Hematopoietic multipotent progenitor cell (in vitro differentiated cells): ENCODE data around the gene SPI1. TPM values are rescaled to one million over a fixed set of nuclear protein-coding genes. Genes with fewer than 3 reads are reported as not detected.
A peak's percentile ranks its signal among the peaks of the same experiment; 100 is the strongest.

Experiments used
- DNase-seq, 3 donors: peaks; one replicate each; pipeline ENCODE4 v3.0.0-alpha.2; 2011 to 2015; ENCODE audit warnings: low read depth in 2 of 3, low spot score in 2 of 3
- total RNA-seq: library from RNA; depleted of rRNA; stranded (reverse); fragments of >200 nt; gene quantifications from one replicate; pipeline ENCODE4 v1.2.3, GENCODE V29; 2012

The SPI1 gene
- total RNA-seq, 1 donor = 99.6 TPM

DNA sequence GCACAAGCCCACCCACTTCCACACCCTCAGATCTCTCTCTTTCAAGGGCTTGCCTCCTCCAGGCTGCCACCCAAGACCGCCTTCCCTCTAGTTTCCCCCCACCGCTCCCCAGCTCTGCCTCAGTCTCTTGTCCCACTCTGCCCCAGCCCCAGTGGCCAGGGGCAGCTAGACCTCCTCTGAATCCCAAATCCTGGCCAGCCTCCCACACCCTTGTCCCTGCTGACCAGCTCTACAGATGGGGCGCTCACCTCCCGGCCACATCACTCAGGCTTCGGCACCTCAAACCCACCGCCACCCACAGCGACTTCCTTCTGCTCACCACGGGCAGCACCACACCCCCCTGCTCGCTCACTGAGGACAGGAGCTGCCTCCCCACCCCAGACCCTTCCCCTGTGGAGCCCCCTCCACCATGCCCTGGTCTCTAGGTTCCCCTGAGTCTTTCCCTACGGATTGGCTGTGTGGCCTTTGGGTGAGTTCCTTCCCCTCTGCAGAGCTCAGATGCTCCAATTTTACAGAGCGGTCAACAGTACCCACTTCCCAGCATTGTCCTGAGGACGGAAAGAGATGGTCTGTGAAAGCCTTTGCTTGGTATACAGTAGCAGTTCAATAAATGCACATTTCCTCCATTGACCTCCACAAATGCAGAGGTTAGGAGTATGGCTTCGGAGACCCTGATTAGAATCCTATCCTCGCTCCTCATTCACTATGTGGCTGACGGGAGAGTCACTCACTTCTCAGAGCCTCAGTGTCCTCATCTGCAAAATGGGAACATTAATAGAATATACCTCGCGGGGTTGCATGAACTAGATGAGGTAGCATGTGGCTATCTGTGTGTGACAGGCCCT, 11.5 kb upstream of the SPI1 start:
- no peak for DNase-seq

DNA sequence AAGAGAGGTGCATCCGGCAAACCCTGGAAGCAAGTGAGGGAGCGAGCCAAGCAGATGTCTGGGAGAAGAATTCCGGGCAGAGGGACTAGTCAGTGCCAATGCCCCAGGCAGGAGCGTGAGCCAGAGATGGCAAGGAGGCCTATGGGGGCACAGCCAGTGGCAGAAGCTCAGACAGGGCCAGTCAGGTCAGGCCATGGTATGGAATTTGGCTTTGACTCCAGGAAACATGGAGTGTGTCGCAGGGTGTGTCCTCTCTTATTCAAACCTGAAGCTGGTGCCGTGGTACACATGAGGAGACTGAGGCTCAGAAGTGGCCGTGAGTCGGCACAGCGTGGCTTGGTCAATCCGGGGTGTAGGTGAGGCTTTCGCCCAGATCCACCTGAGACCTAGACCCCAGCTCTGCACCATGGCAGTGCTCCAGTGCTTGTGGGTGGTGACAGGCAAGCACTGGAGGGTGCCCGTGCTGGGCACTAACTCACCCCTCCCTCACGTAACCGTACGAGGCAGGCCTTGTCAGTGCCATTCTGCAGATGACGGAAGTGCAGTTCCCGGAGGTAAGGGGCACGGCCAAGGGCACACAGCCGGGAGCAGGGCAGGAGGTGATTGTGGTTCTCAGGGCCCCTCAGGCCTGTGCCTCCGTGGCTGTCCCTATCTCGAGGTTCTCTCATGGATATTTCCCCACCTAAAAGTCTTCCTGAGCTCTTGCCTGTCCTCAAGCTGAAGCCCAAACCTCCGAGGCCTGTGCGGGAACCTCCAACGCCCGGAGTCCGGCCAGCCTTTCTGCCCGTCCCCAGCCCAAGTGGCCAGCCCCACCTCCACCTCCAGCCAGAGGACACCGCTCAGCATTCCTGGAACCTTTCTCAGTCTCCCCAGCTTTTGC, 10.6 kb upstream of the SPI1 start:
- no peak for DNase-seq

DNA sequence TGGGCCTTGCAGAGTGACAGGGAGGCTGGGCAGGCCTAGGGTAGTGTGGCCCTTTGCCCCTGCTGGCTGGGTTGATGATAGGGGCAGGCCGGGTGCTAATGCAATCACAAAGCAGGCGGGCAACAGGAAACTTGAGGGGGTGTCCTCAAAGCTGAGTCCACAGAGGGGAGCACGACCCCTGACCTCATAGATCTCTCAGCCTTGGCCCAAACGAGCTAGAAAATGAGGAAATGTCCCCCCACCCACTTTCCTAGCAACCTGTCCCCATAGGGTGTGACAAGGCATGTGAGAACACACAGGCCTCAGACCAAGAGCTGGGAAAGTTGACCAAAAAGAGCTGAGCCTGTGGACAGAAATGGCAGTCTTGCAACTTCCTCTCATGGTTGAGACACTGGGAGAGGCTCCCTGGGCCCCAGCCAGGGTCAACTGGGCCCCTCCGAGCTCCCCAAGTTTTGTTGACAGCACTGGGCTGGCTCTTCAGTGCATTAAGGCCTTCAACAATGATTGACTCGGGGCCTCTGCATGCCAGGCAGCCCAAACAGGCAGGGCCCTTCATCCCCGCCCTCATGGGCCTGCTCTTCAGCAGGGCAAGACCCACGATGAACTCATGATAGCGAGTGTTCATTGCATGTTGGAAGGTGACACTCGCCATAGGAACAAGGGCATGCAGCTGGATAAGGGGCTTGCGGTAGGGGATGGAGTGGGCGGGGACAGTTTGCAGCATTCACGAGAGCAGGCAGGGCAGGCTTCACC, 9.8 kb upstream of the SPI1 start:
- DNase-seq = no peak

DNA sequence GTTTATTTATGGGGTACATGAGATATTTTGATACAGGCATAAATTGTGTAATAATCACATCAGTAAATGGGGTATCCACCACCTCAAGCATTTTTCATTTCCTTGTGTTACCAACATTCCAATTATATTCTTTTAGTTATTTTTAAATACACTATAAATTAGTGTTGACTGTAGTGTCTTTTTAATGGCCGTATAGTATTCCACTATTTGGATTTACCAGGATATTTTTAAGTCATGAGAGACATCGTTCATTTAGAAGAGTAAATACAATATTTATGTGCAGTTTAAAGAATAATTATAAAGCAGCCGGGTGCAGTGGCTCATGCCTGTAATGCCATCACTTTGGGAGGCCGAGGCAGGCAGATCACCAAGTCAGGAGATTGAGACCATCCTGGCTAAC, 6.2 kb upstream of the SPI1 start:
- no peak for DNase-seq

DNA sequence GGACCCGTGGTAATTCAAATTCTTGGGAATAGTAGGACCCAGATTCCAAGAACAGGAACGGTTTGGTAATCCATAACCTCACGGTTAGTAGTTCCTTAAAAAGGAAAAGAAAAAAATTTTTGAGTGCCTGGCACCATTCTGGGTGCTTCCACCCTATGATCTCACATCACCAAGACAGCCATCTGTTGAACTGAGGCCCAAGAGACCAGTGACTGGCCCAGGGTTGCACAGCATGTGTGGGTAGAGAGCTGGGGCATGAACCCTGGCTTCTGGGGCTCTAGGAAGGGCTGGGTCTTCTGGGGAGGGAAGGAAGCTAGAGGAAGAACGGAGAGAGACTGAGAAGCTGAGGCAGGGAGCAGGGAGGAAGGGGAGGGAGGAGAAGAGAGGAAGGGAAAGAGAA, 4.7 kb upstream of the SPI1 start:
- no peak for DNase-seq

DNA sequence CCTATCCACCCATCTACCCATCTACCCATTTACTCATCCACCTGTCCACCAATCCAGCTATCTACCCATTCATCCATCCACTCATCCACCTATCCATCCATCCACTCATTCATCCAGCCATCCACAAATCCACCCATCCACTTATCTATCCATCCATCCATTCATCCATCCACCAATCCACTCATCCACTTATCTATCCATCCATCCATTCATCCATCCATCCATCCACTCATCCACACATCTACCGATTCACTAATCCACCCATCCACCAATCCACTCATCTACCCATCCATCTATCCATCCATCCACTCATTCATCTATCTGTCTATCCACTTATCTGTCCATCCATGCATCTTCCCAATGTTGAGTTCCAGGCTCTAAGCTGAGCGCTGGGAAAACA, 1.7 kb upstream of the SPI1 start:
- no peak for DNase-seq

DNA sequence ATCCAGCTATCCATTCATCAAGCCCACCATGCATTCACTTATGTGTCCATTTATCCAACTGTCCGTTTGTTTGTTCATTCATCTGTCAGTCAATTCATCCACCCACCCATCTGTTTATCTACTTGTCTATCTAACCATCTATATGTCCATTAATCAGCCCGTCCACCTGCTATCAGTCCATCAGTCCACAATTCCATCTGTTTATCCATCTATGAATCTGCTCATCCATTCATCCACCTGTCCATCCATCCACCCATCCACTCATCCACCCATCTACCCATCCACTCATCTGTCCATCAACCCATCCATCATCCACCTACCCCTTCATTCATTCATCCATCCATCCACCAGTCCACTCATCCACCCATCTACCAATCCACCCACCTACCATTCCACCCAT, 970 bp upstream of the SPI1 start:
- DNase-seq = no peak

DNA sequence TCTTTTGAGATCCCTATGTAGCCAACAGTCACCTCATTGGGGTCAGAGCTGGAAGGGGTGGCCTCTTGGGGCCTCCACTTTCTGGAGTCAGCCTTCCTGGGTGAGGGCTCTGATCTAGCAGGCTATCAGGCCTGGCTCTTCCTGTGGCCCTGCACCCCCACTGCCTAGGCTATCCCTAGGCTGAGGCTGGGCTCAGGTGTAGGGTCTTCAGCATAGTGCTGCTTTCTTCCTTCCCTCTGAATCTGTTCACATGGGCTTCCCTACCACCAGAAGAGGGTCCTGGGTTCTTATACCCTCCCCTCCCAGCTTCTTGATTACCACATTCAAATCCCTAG, 456 bp upstream of the SPI1 start:
- DNase-seq = no peak

DNA sequence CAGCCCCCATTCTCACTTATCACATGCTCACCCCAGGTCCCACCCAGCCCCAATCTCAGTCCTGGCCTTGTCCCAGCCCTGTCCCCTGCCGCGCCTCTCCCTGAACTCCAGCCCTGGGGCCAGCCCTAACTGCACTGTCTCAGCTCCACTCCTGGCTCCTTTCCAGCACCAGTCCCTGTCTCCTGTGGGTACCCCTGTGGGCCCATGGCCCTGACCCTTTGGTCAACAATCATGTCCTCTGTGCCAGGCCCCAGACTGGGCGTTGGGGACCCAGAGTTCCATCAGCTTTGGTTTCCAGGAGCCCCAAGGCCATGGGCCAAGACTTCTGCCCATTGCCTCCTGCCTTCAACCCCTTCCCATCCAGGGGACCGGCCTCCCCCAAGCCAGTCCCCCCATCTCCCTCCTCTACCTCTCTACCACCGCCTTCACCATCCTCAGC, 757 bp downstream of the SPI1 start:
- no peak for DNase-seq

DNA sequence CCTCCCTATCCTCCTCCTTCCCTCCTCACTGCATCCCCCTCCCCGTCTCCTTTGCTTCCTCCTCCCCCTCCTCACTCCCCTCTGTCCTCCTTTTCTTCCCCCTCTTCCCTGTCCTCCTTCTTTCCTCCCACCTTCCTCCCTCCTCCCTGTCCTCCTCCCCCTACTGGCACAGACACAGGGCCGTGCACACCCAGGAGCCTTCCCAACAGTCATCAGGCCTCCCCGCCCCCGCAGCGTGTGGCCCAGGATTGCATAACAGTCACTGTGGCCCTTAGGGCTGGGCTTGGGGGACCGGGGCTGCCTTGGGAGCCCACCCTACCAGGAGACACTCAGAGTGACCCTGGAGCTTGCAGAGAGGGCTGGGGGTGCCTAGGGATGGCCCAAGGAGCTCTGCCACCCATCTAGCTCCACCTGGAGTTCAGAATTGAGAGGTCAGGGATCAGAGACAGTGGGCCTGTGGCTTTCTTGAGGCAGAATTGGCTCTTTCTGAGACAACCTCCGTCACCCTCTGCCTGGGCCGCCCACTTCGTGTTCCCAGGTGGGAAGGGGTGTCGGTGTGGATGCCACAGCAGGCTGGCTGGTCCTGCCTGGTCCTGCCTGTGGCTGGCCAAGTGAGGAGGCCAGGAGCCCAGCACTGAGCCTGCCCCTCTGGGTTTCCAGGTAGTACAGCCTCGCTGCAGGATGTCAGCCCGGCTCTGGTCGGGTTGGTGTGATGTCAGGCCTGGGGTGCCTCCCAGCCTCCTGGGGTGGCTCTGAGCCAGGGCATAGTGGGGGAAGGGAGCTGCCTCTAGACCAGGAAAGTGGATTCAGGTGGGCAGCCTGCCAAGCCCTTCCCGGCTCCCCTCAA, 1.6 kb downstream of the SPI1 start:
- DNase-seq = no peak

DNA sequence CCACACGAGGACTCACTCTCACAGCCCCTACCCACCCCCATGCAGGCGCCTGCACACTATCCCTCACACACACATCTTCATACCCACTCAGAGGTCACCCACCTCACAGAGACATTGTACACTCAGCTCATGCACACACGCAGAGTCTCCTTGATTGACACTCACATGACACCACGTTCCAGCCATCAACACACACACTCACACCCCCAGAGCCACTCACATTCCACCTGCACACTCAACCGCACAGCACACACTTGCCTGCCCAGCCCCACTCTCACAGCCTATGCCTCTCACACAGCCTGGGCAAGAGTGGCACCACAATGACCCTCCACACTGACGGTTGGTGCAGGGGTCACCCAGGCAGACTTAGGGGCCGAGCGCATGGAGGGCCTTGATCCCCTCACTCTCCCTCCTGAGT, 2.2 kb downstream of the SPI1 start:
- no peak for DNase-seq

DNA sequence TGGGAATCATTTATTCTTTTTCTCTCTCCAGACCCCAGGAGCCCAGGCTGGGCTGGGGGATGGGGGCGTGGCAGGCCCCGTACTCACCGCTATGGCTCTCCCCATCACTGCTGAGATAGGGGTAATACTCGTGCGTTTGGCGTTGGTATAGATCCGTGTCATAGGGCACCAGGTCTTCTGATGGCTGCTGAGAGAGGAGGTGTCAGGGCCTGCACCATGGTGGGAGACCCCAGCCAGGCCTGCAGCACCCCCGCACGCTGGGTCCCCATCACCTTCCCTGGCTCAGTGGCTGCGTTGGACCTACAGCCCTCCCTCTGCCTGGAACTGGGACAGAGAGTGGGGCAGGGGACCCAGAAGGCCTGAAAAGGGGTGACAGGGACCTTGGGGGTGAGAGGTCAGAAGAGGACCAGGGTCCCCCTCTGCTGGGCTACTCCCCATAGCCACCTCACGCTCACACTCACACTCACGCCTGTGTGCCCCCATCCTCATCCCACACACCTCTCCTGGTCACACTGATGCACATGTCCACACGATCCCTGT, 2.7 kb downstream of the SPI1 start:
- DNase-seq = no peak

DNA sequence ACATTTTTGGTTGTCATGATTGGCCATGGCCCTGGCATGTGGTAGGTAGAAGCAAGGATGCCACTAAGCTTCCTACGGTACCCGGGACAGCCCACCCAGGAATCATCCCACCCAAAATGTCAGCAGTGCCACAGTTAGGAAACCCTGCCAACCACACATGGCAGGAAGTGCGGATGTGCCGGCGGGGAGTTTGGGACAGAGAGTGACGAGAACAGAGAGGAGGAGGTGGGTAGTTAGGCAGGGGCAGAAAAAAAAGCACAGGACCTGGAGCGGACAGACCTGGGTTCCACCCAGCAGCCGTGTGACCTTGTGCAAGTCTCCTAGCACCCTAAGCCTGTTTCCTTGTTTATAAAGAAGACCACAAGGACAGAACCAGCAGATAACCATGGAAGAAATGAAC, 3.3 kb downstream of the SPI1 start:
- no peak for DNase-seq

DNA sequence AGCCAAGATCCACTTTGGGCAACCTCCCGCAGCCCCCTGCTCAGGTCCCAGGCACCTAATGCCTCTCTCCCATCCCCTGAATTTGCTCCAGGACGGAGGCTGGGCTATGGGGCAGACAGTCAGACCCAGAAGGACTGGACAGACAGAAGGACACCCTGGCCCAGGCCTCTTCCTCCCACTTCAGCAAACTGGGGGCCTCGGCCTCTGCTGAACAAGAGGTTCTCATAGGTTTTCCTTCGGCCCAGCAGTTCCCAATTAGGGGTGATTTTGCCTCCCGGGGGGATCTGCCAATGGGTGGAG, 3.7 kb downstream of the SPI1 start:
- DNase-seq = no peak

DNA sequence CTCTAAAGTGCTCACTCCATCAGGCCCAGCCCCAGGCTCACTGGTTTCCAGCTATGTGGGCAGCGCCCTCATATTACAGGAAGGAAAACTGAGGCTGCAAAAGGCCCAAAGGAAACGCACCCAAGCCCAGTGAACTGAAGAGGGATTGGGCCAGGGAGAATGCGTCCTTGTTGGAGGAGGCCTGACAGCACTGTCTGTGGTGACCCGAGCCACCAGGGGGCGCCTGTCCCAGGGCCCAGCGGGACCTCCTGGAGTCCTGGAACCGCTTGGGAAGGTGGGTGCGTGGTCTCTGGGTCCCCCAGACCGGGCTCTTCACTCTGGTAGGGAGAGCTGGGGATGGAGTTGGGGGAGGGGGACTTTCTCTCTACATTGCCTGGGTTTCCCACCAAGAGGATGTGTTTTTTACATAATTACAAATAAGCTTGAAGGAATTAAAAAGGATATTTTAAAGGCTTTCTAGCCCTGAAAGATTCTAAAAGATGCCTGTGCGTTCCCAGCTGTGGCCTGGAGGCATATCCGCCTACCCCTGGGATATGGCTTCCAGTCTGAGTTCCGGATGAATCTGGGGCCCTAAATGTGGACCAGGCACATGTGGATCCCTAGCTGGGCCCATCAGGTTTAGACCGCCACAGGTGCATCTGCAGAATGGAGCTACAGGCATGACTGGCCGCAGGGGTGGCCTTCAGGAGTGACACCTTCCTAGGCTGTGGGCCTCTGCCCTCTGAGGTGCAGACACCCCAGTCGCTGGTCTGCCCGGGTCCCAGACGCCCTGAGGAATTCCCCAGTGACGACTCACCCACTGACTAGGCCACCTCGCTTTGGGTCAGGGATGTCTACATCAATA, 4.2 kb downstream of the SPI1 start:
- DNase-seq = peak; percentile 72 to 76 (median 75)

DNA sequence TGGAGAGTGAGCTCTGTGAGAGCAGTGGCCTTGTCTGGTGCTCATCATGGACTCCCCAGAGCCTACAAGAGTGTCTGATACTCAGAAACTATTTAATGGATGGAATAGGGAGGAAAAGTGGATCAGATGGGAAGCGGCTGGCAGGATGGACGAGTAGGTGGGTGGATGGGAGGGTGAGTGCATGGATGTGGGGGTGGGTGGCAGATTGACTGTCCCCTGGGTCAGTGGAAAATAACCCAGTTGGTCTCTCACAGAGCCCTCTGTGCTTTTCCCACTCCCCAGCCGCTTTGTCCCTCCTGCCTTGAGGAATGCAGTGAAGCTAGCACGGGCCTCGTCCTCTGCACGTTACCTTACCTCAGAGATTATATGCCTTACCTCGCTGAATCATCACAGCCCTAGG, 5.9 kb downstream of the SPI1 start:
- no peak for DNase-seq

DNA sequence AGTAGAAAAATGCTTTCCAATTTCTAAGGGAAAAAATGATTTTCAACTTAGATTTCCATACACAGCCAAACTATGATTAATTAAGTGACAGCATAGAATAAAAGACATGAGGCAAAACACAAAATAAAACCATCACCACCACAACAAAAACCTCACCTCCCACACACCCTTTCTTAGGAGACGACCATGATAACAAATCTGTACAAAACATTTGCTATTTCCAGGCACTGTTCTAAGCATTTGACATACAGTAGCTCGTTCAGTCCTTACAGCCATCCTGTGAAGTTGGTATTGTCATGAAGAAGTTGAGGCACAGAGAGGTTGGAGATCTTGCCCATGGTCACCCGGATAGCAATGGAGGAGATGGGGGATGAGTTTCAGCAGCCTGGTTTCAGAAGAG, 8.7 kb downstream of the SPI1 start:
- no peak for DNase-seq

DNA sequence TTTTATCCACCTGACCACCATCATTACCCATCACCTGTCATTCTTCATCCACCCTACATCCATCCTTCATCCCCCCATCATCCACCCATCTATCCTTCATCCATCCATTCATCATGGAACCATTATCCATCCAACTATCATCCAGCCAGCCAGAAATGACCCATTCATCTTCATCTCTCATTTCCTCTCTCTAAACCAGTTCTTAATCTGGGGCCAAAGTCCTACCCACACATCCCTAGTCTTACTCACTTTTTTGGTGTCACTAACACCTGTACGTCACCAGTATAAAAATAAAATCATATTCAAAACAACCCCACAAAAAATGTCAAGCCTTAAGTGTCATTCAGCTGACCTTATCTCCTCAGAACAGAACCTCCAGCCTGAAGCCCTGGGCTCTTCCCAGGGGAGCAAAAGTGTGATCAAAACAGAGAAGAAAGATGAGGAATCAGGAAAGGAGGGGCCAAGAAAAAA, 12.3 kb downstream of the SPI1 start:
- no peak for DNase-seq

DNA sequence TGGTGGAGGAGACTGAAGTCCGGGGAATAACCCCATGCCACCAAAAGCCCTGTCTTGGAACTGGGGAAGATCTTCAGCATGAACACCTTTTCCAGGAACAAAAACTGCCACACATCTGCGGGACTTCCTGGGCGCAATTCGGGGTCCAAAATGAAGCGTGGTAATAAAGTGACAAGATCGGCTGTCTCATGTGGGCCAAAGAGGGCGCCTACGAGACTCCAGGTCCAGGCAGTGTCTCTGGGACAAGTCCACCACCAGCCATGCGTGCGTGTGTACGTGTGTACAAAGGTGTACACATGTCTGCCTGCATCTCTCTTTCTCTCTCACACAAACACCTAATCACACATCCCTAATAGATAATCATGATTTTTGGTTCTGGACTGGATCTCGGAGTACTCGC, 16.9 kb downstream of the SPI1 start:
- no peak for DNase-seq
